Heart right ventricle (tissue), 16 donors: Measurements from ENCODE around the gene JUND. TPM values are rescaled to one million over a fixed set of nuclear protein-coding genes. Genes with fewer than 3 reads are reported as not detected.

Experiments
- ATAC-seq, 8 donors: fragments of 200-7000 bp; cut with Tn5 transposase; one replicate each; pipeline ENCODE4 v1.9.1; 2020; ENCODE audit warnings: mild to moderate bottlenecking in 8 of 8, moderate library complexity in 8 of 8, moderate number of reproducible peaks in 1 of 8
- DNase-seq, 2 donors: peaks; one replicate each; pipeline ENCODE4 v3.0.0-alpha.2; 2020
- H3K27ac ChIP-seq, 10 donors: fragments of 200-600 bp; sonication (generic) in 2 of 10; one replicate each; pipeline versions ENCODE4 v1.5.0 to v1.8.0; 2020 to 2022; ENCODE audit warnings: mild to moderate bottlenecking in 3 of 10
- H3K27me3 ChIP-seq, 7 donors: fragments of 200-600 bp; one replicate each; pipeline ENCODE4 v1.8.0; 2021 to 2022; ENCODE audit warnings: mild to moderate bottlenecking in 2 of 7
- H3K36me3 ChIP-seq, 9 donors: fragments of 200-600 bp; sonication (generic) in 1 of 9; one replicate each; pipeline versions ENCODE4 v1.5.0 to v1.8.0; 2020 to 2022; ENCODE audit warnings: mild to moderate bottlenecking in 2 of 9
- H3K4me1 ChIP-seq, 9 donors: fragments of 200-600 bp; sonication (generic) in 1 of 9; one replicate each; pipeline versions ENCODE4 v1.5.0 to v1.8.0; 2020 to 2022; ENCODE audit warnings: mild to moderate bottlenecking in 4 of 9
- H3K4me3 ChIP-seq, 10 donors: fragments of 200-600 bp; sonication (generic) in 2 of 10; one replicate each; pipeline versions ENCODE4 v1.5.0 to v1.8.0; 2020 to 2022; ENCODE audit warnings: mild to moderate bottlenecking in 7 of 10, moderate library complexity in 2 of 10
- H3K9me3 ChIP-seq, 11 donors: fragments of 200-600 bp in 10 of 11; sonication (generic) in 2 of 11; one replicate each; pipeline versions ENCODE4 v1.5.0 to v1.8.0; 2013 to 2022; ENCODE audit warnings: mild to moderate bottlenecking in 2 of 11, control low read depth in 1 of 11, moderate library complexity in 1 of 11
- CTCF ChIP-seq, 9 donors: fragments of 200-600 bp; sonication (generic) in 2 of 9; IDR thresholded peaks; one replicate each; pipeline versions ENCODE4 v1.5.0 to v1.8.0; 2021 to 2022; ENCODE audit warnings: antibody characterized with exemption in 9 of 9, mild to moderate bottlenecking in 5 of 9, moderate library complexity in 1 of 9
- WGBS, 2 donors: extraction: QIAGEN DNeasy Blood & Tissue Kit; methylation state at CpG; one replicate each; pipeline ENCODE4 v1.1.7; 2013; ENCODE audit warnings: inconsistent platforms in 1 of 2; 5-methylcytosine and 5-hydroxymethylcytosine counted together
- intact Hi-C, 10 donors: fragments of 100-400 bp; cut with DNase I; formaldehyde crosslinking; loops; one replicate each; pipeline versions ENCODE4 v1.11.1 to v1.14.2; 2022
- polyA plus RNA-seq, 2 donors: library from polyadenylated mRNA; stranded (reverse); fragments of 200-250 nt; gene quantifications; one replicate each; pipeline ENCODE4 v1.2.3, GENCODE V29; 2013
- total RNA-seq, 10 donors: library from RNA; stranded (reverse); fragmentation: NEBNext Ultra II Directional in 3 of 10; extraction: Animal tissue kit (Norgen Biotek cat#: 25700) in 3 of 10; gene quantifications; one replicate each; pipeline versions ENCODE4 v1.2.1 to v1.2.4, GENCODE V29; 2021 to 2023
- donor health status: Arrhythmogenic right ventricular cardiomyopathy.
- donor health status: ischemic (EF 13 %, LVEDD 7.1; RV severe dilation, severe dysfunction).
- donor health status: healthy with polysubstance abuse.
- donor health status: DM: no; HTN: yes; CAD: no.
- donor health status: DM: no; HTN: no; CAD: no.
- donor health status: ischemic (EF 25% LVEDD 6.9; RV normal size, moderate dysfunction).
- donor health status: ischemic (EF 25% LVEDD 5.7; RV mildly dilated, moderate dysfunction).
- donor health status: healthy.
- donor health status: DM: yes; HTN: yes; CAD: no.
- donor health status: Ischemic cardiomyopathy.
- donor health status: ischemic (EF 35%, LVEDD 5.7; RV mildly dilated, moderate dysfunction).
- donor health status: nonischemic (EF 11% LVEDD 7.7; RV severe dilation, severe dysfunction).
- donor health status: DM: yes; HTN: yes; CAD: no.
- donor health status: PGD.
- donor health status: ischemic (EF 29% LVEDD 5.4; RV normal size, mild dysfunction).
- donor health status: nonischemic (EF 23%, LVEDD 6.1; RV moderate dilation, normal function).

JUND gene
- total and polyA plus RNA-seq, 12 donors = 93.7 to 278 (median 133) TPM

- Histone ChIP-seq H3K4me1 (peaks cover 0 to 67% (median 61%) of the 10 kb centered on the region in 9 donors), H3K36me3 (no peaks in the 10 kb centered on the region), H3K4me3 (peak overlapping the region; percentile 58 to 92 (median 78)), H3K27ac (peak overlapping the region; percentile 57 to 98 (median 92)), H3K27me3 (no peaks in the 10 kb centered on the region), H3K9me3 (no peaks in the 10 kb centered on the region)
- 0 to 3% methylated on average over 7 of the region's 7 CpGs for WGBS, 2 donors
- intact Hi-C loops = loop anchor here in 8 of 10 donors (2.0 to 10.0 kb wide), 8 partner anchors 18 to 208 kb away; partner anchors contain the start of genes JUND (in 1 of the 8), MPV17L2 (in 1 of the 8) and RAB3A (in 1 of the 8)
- DNase-seq (peak in 1 of 2 donors; percentile 52), ATAC-seq (peak in 3 of 8 donors; percentile 7 to 28 (median 22))
- TF ChIP-seq CTCF (IDR thresholded peaks at IDR 0.05) = peak in 4 of 9 donors; percentile 10 to 30 (median 17)
Measured at GRCh38 chr19:18322318-18322758, 40.9 kb upstream of the JUND start.

GRCh38 chr19:18321734-18322102 is 40.3 kb upstream of the JUND start:
- no peak for DNase-seq
- H3K9me3 ChIP-seq = no peaks in the 10 kb centered on the region
- WGBS, 2 donors = 18 to 21% methylated on average over 9 of the region's 9 CpGs
- no peak for TF ChIP-seq CTCF (IDR thresholded peaks at IDR 0.05)
- intact Hi-C loops = loop anchor here in 8 of 10 donors (2.0 to 10.0 kb wide), 9 partner anchors 15 to 207 kb away; partner anchors contain the start of genes JUND (in 1 of the 8), MPV17L2 (in 1 of the 8) and RAB3A (in 1 of the 8)
- H3K27me3 ChIP-seq = no peaks in the 10 kb centered on the region
- ATAC-seq = no peak
- no peaks in the 10 kb centered on the region for H3K36me3 ChIP-seq
- peaks cover 0 to 68% (median 61%) of the 10 kb centered on the region in 9 donors for H3K4me1 ChIP-seq
- H3K27ac ChIP-seq = peak overlapping the region in 9 of 10 donors; percentile 80 to 98 (median 93)
- peak overlapping the region in 6 of 10 donors; percentile 63 to 90 (median 86) for H3K4me3 ChIP-seq

GRCh38 chr19:18320865-18321733 is 39.7 kb upstream of the JUND start:
- DNase-seq (no peak), ATAC-seq (no peak)
- Histone ChIP-seq H3K27ac (peak overlapping the region in 8 of 10 donors; percentile 7 to 98 (median 94)), H3K4me3 (peak overlapping the region in 1 of 10 donors; percentile 90), H3K36me3 (no peaks in the 10 kb centered on the region), H3K9me3 (no peaks in the 10 kb centered on the region), H3K4me1 (peaks cover 0 to 68% (median 61%) of the 10 kb centered on the region in 9 donors), H3K27me3 (no peaks in the 10 kb centered on the region)
- 59% methylated on average over 14 of the region's 14 CpGs for WGBS, 2 donors
- intact Hi-C loops = loop anchor here in 6 of 10 donors (2.0 to 10.0 kb wide), 6 partner anchors 14 to 206 kb away; partner anchors contain the start of genes MPV17L2 (in 1 of the 6) and RAB3A (in 1 of the 6)
- TF ChIP-seq CTCF (IDR thresholded peaks at IDR 0.05) = no peak

DNA sequence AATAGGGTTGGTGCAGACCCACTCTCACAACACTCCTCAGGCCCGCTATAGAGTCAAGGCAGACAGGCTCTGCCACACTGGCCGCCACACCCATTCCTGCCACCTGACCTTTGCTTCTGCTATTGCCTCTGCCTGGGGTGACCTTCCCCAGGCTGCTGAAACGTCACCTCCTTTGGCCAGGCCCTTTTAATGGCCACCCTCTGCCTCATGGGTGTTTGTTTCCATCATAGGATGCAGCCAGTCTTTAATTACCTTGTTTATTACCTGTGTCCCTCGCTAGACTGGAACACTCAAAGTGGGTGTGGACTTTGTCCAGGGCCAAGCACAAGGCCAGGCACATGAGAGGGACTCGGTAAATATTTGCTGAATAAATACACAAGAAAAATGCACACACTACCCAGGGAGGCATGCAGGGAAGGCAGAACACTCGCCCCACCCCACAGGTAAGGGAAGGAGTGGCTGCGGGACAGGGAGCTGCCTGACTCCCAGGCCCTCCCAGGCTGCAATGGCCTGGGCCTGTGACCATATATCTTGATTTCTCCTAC is 38.2 kb upstream of the JUND start:
- peaks cover 0 to 68% (median 61%) of the 10 kb centered on the region in 9 donors for H3K4me1 ChIP-seq
- WGBS, 2 donors = 83 to 84% methylated on average over 7 of the region's 7 CpGs

More for the DNA sequence above, 38.2 kb upstream of the JUND start:
- Histone ChIP-seq H3K4me3 (no peak overlapping the region), H3K9me3 (no peaks in the 10 kb centered on the region), H3K27me3 (no peaks in the 10 kb centered on the region), H3K36me3 (peaks cover 0 to 13% (median 0%) of the 10 kb centered on the region in 9 donors), H3K27ac (peak overlapping the region in 8 of 10 donors; percentile 5 to 98 (median 88))
- ATAC-seq = no peak
- DNase-seq = no peak
- intact Hi-C loops = loop anchor here in 6 of 10 donors (2.0 to 10.0 kb wide), 6 partner anchors 13 to 205 kb away; partner anchors contain the start of genes MPV17L2 (in 1 of the 6) and RAB3A (in 1 of the 6)
- no peak for TF ChIP-seq CTCF (IDR thresholded peaks at IDR 0.05)
